GM12892 (cell line): ENCODE results near the gene C2orf92.
"Not testable (repeated sequence)": the region's sequence is repeated elsewhere in the genome, so short reads cannot be mapped to it uniquely, and the experiment has no call there.

Source experiments
- DNase-seq: peaks from one replicate; pipeline ENCODE4 v3.0.0; 2011; ENCODE audit not compliant: insufficient read length
- FAIRE-seq: peaks from 2 replicates; lab custom pipeline; 2011; peaks lifted over from hg19 to GRCh38; lab: Jason Lieb, UNC
- POLR2A ChIP-seq: IDR thresholded peaks from 2 replicates; pipeline ENCODE4 v1.6.1; 2011; ENCODE audit warnings: low read depth, low read length, control low read depth
- POLR2AphosphoS5 ChIP-seq: IDR thresholded peaks from 2 replicates; pipeline ENCODE4 v1.6.1; 2011; ENCODE audit warnings: low read depth, low read length, control low read depth
- TAF1 ChIP-seq: IDR thresholded peaks from 2 replicates; pipeline ENCODE4 v1.6.1; 2011; ENCODE audit warnings: low read depth, mild to moderate bottlenecking, control low read depth, low read length, borderline replicate concordance

Gene C2orf92

DNA sequence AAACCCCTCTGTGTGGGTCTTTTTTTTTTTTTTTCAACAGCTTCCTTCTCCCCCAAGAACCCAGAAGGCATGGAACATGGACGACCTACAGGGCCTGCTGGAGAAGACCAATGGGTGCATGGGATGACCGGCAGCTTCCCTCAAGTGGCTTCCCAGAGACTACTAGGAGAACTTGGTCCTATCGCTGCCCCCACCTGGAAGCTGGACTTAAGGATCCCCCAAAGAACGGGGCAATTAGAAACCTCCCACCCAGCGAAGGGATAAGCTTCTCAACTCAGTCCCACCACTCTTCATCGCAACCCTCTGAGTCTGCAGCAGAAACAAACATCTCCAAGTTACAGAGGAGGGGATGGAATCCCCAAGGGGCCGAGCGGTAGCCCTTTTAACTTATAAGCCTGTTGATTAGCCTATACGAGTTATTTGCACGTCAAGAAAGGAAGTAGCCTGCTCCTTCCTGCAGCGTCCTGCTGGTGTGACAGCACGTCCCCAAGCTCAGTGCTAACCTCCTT lies 7.1 kb upstream of the C2orf92 start:
- no peak for FAIRE-seq

DNA sequence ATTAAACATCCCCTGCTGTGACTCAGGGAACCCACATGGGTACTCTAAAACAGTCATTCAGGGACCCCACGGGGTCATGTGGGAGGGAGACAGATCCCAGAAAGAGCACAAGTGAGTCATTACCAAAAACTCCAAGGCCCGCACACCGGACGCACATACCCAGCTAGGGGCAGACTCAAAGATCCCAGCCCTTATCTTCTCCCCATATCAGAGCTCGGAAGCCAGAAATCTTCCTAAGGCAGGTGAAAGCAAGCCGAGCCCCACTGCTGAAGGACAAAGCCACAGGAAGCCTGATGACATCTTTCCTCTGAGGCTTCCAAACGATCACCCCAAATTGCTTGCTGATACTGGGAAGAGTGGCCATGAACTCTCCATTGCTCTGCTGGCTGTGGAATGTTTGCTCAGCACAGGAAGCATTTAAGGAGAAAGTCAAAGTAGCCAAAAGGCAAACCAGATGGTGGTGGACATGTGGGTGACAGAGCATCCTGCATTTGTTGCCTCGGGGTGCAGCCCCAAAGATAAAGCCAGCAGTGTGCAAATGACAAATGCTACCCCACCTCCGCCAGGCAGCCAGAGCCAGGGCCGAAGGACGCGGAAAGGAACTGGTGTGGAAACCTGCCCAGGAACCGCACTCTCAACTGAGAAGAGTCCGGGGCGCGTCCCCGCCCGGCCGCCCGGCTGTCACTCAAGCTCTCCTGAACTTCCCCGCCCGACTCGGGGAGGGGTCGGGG lies 6.5 kb upstream of the C2orf92 start:
- peak; percentile 54 for TF ChIP-seq POLR2A
- peak; percentile 46; the same call in 1 of the 2 replicates for TF ChIP-seq TAF1
- peak; percentile 28 for TF ChIP-seq POLR2AphosphoS5
- peak; percentile 56 for FAIRE-seq
- peak; percentile 68 for DNase-seq

More for the DNA sequence above, 7.1 kb upstream of the C2orf92 start:
- DNase-seq: no peak
- TF ChIP-seq TAF1 (no peak), POLR2AphosphoS5 (no peak), POLR2A (no peak; the same call in 1 of the 2 replicates)

DNA sequence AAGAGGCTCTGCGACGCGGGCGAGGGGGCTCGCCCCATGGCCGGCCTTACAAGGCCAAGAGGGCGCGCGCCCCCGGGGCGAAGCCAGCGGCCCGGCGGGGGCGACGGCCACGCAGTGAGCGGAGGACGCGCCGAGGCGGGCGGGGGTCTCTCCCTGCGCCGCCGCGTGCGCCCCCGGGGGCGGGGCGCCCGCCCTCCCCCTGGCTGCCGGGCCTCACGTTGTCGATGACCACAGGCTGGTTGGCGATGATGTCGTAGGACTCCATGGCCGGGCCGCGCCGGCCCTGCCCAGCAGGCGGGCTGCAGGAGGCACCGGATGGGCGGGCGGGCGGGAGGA lies 5.9 kb upstream of the C2orf92 start:
- DNase-seq (no peak), FAIRE-seq (no peak)
- TF ChIP-seq POLR2AphosphoS5 (peak; percentile 31), POLR2A (0 out of 2 replicates have a peak, but pooled peaks have one; percentile 19), TAF1 (0 out of 2 replicates have a peak, but pooled peaks have one; percentile 9)

DNA sequence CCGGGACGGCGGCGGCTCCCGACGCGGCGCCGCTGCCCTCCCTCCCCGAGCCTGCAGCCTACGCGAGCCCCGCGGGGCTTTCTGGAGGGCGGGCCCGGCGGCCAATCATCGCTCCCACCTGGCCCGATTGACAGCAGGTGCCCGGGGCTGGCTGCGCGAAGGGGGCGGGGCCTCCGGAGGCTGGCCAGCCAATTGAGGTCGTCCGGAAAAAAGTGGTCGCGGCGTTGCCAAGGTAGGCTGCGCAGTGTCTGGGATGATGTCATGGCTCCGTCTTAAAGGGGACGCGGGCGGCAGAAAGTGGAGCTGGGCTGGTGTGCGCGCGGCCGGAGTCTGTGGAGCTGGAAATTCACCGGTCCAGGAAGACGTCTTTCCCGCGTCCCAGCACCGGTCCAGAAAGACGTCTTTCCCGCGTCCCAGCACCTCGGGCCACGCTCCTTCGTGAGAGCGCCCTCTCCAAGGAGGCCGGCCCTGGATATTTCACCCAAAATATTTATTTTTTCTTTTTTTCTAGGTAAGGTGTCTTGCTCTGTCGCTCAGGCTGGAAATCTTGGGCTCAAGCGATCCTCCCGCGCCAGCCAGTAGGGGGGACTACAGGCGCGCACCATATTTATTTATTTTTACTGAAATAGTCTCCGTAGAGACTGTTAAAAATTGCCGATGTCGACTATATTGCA lies 5.4 kb upstream of the C2orf92 start, which contains the start of gene ACTR1B:
TSS of gene ACTR1B (minus strand) at position 83 of the 674 bp plus-strand sequence. CDS start 154 bp downstream, outside the sequence.
- peak; percentile 97 for DNase-seq
- TF ChIP-seq TAF1: 0 out of 2 replicates have a peak, but pooled peaks have one; percentile 15
- TF ChIP-seq POLR2AphosphoS5: no peak; the same call in 1 of the 2 replicates
- peak; percentile 74 for TF ChIP-seq POLR2A
- FAIRE-seq: peak; percentile 95

GRCh38 chr2:97664636-97664970 lies 4.9 kb upstream of the C2orf92 start:
- DNase-seq (no peak), FAIRE-seq (no peak)
- TF ChIP-seq TAF1: no peak
- TF ChIP-seq POLR2A: no peak
- no peak for TF ChIP-seq POLR2AphosphoS5

GRCh38 chr2:97670471-97670870 lies 958 bp downstream of the C2orf92 start:
- DNase-seq (no peak), FAIRE-seq (no peak)
- TF ChIP-seq POLR2AphosphoS5: no peak
- no peak for TF ChIP-seq TAF1
- TF ChIP-seq POLR2A: no peak

GRCh38 chr2:97671526-97671925 lies 2.0 kb downstream of the C2orf92 start:
- no peak for TF ChIP-seq TAF1
- TF ChIP-seq POLR2A: no peak
- no peak for TF ChIP-seq POLR2AphosphoS5
- DNase-seq (no peak), FAIRE-seq (no peak)

DNA sequence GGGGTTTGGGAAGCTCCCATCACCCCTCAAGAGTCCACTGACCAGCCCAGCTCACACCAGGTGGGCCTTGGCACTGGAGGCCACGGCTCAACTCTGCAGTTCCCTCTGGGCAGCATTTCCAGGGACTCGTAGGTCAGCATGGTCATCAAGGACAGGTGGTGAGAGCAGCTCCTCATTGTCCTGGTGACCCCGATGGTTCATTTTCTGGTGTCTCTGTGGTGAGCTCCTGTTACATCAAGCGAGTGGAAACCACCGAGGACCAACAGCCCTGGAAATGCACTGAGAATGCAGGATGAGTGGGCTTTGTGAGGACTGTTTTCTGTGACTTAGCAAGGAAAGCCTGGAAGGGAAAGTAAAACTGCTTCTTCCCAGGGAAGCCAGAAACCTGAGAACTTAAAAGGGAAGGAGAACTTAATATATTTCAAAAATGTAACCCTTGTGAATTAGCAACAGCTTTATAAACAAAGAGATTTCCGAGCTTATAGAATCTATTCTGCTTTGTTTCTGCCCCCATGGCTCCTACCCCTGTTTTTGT lies 3.2 kb downstream of the C2orf92 start:
- not testable (repeated sequence) for DNase-seq, FAIRE-seq

- no peak for FAIRE-seq
These were observed 3.8 kb downstream of the C2orf92 start for GRCh38 chr2:97673182-97673914.

DNA sequence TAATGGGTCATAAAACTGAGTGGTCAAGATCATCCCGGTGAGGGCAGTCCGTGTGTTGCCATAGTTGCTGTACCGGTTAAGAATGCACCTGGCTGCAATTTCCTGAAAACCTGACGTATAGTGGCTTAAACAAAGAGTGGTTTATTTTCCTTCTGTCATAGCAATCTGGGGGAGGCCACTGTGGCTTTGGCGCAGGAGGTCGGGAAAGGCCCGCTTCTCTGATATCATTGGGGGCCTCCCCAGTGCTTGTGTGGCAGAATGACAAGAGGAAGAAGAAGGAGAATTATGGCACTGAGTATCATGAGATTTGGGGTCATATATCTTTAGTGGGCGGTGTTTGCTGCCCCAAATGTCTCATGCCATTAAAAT lies 4.4 kb downstream of the C2orf92 start:
- FAIRE-seq (no peak), DNase-seq (no peak)
- TF ChIP-seq POLR2A: no peak
- TF ChIP-seq POLR2AphosphoS5: no peak
- TF ChIP-seq TAF1: no peak

More at GRCh38 chr2:97673182-97673914, 3.8 kb downstream of the C2orf92 start:
- TF ChIP-seq POLR2AphosphoS5 (no peak), TAF1 (no peak), POLR2A (no peak)
- no peak for DNase-seq
